Nephron (organoid): Measurements from ENCODE around the gene RGS12.

Experiments used
- H3K27ac Mint-ChIP-seq, 3 experiments: 2 replicates each; pipeline ENCODE4 v1.8.0; 2020; ENCODE audit warnings: mixed read lengths in 3 of 3, mild to moderate bottlenecking in 2 of 3, moderate library complexity in 1 of 3
- H3K27me3 Mint-ChIP-seq: 2 replicates; pipeline ENCODE4 v1.8.0; 2021; ENCODE audit warnings: low read depth, mild to moderate bottlenecking, moderate library complexity, mixed read lengths
- H3K36me3 Mint-ChIP-seq: 2 replicates; pipeline ENCODE4 v1.8.0; 2020; ENCODE audit warnings: low read depth, mixed read lengths
- H3K4me1 Mint-ChIP-seq: 2 replicates; pipeline ENCODE4 v1.8.0; 2020; ENCODE audit warnings: mixed read lengths
- H3K4me3 Mint-ChIP-seq, 3 experiments: 2 replicates each; pipeline ENCODE4 v1.8.0; 2020; ENCODE audit warnings: mild to moderate bottlenecking in 3 of 3, mixed read lengths in 3 of 3, moderate library complexity in 2 of 3
- H3K9me3 Mint-ChIP-seq: 2 replicates; pipeline ENCODE4 v1.8.0; 2020; ENCODE audit warnings: mixed read lengths
- CTCF ChIP-seq, 3 experiments: fragments of 200-600 bp; sonication (generic); IDR thresholded peaks; one replicate each; pipeline ENCODE4 v1.5.0; 2021; ENCODE audit warnings: antibody characterized with exemption in 3 of 3; ENCODE audit not compliant: unreplicated experiment in 3 of 3

Gene RGS12

GRCh38 chr4:3284734-3285557, 7.9 kb upstream of the RGS12 start:
- peaks cover 21% of the 10 kb centered on the region for H3K27me3 Mint-ChIP-seq
- TF ChIP-seq CTCF (IDR thresholded peaks at IDR 0.05; ENCODE audit: unreplicated experiment in 3 of 3) = no peak
- H3K9me3 Mint-ChIP-seq = peaks cover 20% of the 10 kb centered on the region
- H3K27ac Mint-ChIP-seq = no peak overlapping the region
- H3K4me1 Mint-ChIP-seq = peaks cover 9% of the 10 kb centered on the region
- no peak overlapping the region for H3K4me3 Mint-ChIP-seq
- peaks cover 12% of the 10 kb centered on the region for H3K36me3 Mint-ChIP-seq

GRCh38 chr4:3285558-3286334, 7.1 kb upstream of the RGS12 start:
- no peak for TF ChIP-seq CTCF (IDR thresholded peaks at IDR 0.05; ENCODE audit: unreplicated experiment in 3 of 3)
- Mint-ChIP-seq H3K9me3 (peaks cover 17% of the 10 kb centered on the region), H3K36me3 (peaks cover 7% of the 10 kb centered on the region), H3K4me1 (peaks cover 9% of the 10 kb centered on the region), H3K4me3 (no peak overlapping the region), H3K27ac (no peak overlapping the region), H3K27me3 (peaks cover 21% of the 10 kb centered on the region)

DNA sequence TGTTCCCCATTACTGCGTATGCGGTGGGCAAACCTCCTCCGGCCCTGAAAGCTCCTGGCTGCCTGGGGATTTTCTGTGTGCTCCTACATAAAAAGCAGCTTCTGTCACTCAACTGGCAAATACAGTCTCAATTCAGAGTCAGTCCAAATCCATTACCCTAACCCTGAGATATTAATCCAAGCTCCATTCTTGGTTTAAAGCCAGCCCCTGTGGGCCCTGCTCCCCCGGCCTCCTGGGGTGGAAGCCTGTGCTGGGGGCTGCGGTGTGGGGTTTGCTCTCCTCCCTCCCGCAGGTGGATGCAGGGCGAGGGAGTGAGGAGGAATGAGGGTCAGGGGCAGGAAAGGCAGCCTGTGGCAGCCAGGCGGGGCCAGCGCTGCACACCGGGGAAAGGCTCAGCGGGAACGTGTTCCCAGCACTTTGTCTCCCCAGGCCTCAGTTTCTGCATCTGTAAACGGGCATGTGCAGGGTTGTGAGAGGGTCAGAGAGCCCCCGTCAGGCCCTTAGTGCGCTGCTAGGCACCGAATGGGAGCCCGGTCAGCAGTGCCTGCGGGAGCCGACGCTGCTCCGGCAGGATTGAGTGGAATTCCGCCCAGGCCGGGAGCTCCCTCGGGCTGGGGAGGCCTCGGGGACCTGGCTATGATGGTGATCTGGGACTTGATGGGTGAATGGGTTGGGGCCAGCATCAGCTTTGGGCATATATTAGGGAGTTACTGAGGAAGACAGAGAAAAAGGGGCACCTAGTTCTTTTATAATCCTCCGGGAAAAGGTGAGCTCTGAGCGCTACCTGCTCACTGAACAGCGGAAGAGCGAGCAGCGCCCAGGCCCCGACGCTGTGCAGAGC, 6.3 kb upstream of the RGS12 start:
- no peak for TF ChIP-seq CTCF (IDR thresholded peaks at IDR 0.05; ENCODE audit: unreplicated experiment in 3 of 3)
- H3K4me1 Mint-ChIP-seq = peaks cover 11% of the 10 kb centered on the region
- peaks cover 21% of the 10 kb centered on the region for H3K27me3 Mint-ChIP-seq
- peaks cover 11% of the 10 kb centered on the region for H3K9me3 Mint-ChIP-seq
- H3K27ac Mint-ChIP-seq = no peak overlapping the region
- peaks cover 3% of the 10 kb centered on the region for H3K36me3 Mint-ChIP-seq
- H3K4me3 Mint-ChIP-seq = no peak overlapping the region

DNA sequence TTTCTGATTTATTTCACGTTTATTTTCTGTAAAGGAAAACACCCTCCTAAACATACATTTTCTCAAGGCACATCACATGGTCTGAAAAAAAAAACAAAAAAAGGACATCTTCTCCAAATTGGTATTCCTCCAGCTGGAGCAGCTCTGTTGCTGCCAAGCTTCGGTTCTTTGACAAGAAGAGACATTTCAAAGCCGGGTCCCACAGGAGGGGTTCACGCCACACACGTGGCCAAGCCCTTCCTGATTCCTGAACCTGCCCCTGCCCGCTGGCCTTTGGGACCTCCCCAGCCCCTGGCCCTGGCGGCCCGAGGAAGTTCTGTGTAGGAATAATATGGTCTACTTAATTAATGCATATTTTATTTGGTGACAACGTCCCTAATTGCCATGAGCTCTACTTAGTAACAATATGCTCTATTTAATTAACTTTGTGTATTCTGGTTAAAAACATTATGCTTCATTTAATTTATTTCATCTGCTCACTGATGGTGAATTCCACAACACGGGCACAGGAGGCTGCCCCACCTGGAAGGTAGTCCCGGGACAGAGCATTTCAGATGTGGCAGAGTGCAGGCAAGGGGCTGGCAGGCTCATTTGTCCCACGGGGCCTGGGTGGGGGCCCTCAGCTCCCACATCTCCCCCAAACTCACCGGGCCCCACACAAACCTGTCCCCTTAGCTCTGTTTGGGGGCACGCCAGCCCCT, 5.4 kb upstream of the RGS12 start:
- Mint-ChIP-seq H3K9me3 (peaks cover 6% of the 10 kb centered on the region), H3K27ac (no peak overlapping the region), H3K4me3 (peak overlapping the region in 2 of 3 experiments; percentile 56 to 63), H3K36me3 (no peaks in the 10 kb centered on the region), H3K27me3 (peaks cover 21% of the 10 kb centered on the region), H3K4me1 (peaks cover 14% of the 10 kb centered on the region)
- no peak for TF ChIP-seq CTCF (IDR thresholded peaks at IDR 0.05; ENCODE audit: unreplicated experiment in 3 of 3)

- Mint-ChIP-seq H3K4me3 (no peak overlapping the region), H3K27me3 (peaks cover 18% of the 10 kb centered on the region), H3K27ac (no peak overlapping the region), H3K9me3 (no peaks in the 10 kb centered on the region), H3K36me3 (no peaks in the 10 kb centered on the region), H3K4me1 (peaks cover 14% of the 10 kb centered on the region)
- TF ChIP-seq CTCF (IDR thresholded peaks at IDR 0.05; ENCODE audit: unreplicated experiment in 3 of 3) = no peak
These were observed 4.8 kb upstream of the RGS12 start for GRCh38 chr4:3287972-3288570.
